Ishikawa (cell line): ENCODE results near the gene BPIFB3.

Experiments
- CEBPB ChIP-seq: IDR thresholded peaks from 2 replicates; pipeline ENCODE4 v1.6.1; 2012
- CREB1 ChIP-seq: IDR thresholded peaks from 2 replicates; pipeline ENCODE4 v1.6.1; 2012; ENCODE audit warnings: low read depth
- EGR1 ChIP-seq: IDR thresholded peaks from 2 replicates; pipeline ENCODE4 v1.6.1; 2012
- EP300 ChIP-seq: IDR thresholded peaks from 2 replicates; pipeline ENCODE4 v1.6.1; 2012; ENCODE audit warnings: borderline replicate concordance
- FOXM1 ChIP-seq: IDR thresholded peaks from 2 replicates; pipeline ENCODE4 v1.6.1; 2012; ENCODE audit warnings: low read depth, borderline replicate concordance
- NFIC ChIP-seq: IDR thresholded peaks from 2 replicates; pipeline ENCODE4 v1.6.1; 2012
- RAD21 ChIP-seq: IDR thresholded peaks from 2 replicates; pipeline ENCODE4 v1.6.1; 2012; ENCODE audit warnings: low read depth
- TAF1 ChIP-seq: IDR thresholded peaks from 2 replicates; pipeline ENCODE4 v1.6.1; 2012; ENCODE audit warnings: low read depth, mild to moderate bottlenecking
- TCF12 ChIP-seq: IDR thresholded peaks from 2 replicates; pipeline ENCODE4 v1.6.1; 2012; ENCODE audit warnings: low read depth
- TEAD4 ChIP-seq: IDR thresholded peaks from 2 replicates; pipeline ENCODE4 v1.6.1; 2012
- YY1 ChIP-seq: IDR thresholded peaks from 2 replicates; pipeline ENCODE4 v1.6.1; 2012; ENCODE audit warnings: low read depth
- ZBTB7A ChIP-seq: IDR thresholded peaks from 2 replicates; pipeline ENCODE4 v1.6.1; 2012; ENCODE audit warnings: low read depth
- TF ChIP-seq, protein P1 (sequence below): IDR thresholded peaks from 2 replicates; pipeline ENCODE4 v1.6.1; 2012
- TF ChIP-seq, protein P2 (sequence below): IDR thresholded peaks from 2 replicates; pipeline ENCODE4 v1.6.1; 2012
- TF ChIP-seq, protein P3 (sequence below): IDR thresholded peaks from 2 replicates; pipeline ENCODE4 v1.6.1; 2012; ENCODE audit warnings: low read depth, mild to moderate bottlenecking

Gene BPIFB3

DNA sequence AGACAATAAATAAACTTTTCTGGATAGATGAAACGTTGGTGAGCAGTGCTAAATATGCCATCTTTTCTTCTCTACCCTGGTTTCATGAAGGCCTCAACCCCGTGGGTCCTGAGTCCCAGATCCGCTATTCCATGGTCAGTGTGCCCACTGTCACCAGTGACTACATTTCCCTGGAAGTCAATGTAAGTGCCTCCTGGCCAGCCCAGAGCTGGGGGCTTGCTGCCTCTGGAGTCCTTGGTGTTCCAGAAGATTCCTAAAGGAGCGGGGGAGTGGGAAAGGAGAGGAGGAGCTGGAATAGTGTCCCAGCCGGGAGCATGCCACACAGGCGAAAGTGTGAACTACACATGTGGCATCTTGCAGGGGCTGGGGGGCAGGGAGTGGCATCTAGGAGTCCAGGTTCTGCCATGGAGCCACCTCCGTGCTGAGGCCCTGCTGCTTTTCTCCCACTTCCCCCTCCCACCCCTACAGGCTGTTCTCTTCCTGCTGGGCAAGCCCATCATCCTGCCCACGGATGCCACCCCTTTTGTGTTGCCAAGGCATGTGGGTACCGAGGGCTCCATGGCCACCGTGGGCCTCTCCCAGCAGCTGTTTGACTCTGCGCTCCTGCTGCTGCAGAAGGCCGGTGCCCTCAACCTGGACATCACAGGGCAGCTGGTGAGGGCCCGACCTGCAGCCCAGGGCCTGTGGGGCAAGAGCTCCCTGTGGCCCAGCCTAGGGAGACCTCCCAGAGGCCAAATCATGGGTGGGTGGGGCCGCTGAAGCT is 35.4 kb upstream of the BPIFB3 start:
- TF ChIP-seq, protein P1, sequence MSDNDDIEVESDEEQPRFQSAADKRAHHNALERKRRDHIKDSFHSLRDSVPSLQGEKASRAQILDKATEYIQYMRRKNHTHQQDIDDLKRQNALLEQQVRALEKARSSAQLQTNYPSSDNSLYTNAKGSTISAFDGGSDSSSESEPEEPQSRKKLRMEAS, result no peak

DNA sequence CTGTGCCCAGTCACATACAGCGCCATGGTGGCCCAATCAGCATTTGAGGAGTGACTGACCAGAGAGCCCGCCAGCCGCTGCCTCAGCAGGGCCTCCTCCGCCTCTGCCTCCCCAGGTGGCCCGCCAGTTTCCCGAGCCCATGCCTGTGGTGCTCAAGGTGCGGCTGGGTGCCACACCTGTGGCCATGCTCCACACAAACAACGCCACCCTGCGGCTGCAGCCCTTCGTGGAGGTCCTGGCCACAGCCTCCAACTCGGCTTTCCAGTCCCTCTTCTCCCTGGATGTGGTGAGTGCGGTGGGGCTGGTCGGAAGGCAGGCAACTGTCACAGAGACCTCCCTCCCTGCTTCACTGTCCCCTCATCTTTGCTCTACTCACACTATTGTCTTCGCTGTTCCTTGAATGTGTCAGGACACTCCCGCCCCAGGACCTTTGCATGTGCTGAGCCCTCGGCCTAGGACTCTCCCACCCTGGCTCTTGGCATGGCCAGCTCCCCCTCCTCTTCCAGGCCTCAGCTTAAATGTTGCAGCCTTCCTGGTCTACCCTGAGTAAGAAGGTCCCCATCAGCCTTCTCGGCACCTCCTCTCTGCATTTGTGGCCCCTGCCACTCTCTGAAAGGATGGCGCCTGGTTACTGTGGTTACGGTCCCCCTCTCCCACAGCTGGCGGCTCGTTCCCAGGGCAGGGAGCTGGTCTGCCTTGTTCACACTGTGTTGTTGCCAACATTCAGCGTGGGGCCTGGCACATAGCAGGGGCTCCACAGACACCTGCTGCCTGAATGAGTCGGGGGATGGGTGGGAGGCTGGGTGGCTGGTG is 34.0 kb upstream of the BPIFB3 start:
- TF ChIP-seq TAF1 (no peak), RAD21 (peak; percentile 12; the same call in 1 of the 2 replicates)

DNA sequence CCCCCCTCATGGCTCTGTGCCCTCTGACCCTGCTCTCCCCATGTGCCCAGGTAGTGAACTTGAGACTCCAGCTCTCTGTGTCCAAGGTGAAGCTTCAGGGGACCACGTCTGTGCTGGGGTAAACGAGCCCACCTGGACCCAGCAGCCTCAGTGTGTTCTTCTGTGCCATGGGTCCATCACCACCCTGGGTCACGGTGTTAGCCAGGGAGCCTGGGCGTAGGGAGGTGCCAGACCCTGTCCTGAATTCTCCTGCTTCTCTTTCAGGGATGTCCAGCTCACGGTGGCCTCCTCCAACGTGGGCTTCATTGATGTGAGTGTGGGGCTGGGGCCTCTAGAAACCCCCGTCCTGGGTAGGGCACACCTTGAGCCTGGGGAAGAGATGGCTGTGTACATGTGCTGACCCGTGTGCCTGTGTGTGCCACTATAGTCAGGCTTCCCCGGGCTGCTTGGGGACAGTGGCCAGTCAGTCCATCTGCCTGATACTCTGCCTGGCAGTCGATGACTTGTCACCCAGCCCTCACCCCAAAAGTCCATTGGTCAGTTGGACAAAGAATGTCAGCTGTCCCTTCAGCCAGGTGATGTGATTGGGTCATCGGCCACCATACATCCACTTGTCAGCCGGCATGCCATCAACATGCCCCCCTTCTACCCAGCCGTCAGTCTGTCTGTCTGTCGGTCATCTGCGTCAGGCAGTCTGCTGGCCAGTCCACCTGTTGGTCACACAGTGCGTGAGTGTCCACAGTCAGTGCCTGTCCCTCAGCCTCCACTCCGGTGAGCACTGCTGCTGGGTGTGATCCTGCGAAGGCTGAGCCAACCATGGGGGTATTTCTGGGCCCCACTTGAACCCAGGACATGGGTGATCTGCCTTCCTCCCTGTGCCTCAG is 33.2 kb upstream of the BPIFB3 start:
- TF ChIP-seq ZBTB7A (no peak), EP300 (no peak), NFIC (no peak), TAF1 (no peak), FOXM1 (no peak), CREB1 (no peak), CEBPB (no peak), RAD21 (no peak), TCF12 (no peak), EGR1 (no peak)
- TF ChIP-seq, protein P2, sequence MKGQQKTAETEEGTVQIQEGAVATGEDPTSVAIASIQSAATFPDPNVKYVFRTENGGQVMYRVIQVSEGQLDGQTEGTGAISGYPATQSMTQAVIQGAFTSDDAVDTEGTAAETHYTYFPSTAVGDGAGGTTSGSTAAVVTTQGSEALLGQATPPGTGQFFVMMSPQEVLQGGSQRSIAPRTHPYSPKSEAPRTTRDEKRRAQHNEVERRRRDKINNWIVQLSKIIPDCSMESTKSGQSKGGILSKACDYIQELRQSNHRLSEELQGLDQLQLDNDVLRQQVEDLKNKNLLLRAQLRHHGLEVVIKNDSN, result no peak

DNA sequence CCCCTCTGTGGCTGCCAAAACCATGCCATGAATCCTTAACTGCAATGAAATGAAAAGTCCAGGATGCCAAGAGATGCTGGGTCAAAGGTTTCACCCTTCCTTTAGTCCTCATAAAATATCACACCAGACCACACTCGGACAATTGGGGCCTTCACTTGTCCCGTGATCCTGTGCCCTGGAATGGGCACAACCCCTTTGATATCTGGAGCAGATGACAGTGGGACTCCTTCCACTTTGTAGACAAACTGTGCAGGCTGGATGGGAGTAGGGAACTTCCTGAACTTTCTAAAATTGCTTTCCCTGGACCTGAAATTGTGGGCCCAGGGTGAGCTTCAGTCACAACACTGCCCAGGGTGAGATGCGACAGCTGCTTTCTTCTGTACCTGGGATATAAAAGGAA is 31.8 kb upstream of the BPIFB3 start:
- TF ChIP-seq RAD21, result no peak
- no peak for TF ChIP-seq TEAD4
- TF ChIP-seq, protein P3, sequence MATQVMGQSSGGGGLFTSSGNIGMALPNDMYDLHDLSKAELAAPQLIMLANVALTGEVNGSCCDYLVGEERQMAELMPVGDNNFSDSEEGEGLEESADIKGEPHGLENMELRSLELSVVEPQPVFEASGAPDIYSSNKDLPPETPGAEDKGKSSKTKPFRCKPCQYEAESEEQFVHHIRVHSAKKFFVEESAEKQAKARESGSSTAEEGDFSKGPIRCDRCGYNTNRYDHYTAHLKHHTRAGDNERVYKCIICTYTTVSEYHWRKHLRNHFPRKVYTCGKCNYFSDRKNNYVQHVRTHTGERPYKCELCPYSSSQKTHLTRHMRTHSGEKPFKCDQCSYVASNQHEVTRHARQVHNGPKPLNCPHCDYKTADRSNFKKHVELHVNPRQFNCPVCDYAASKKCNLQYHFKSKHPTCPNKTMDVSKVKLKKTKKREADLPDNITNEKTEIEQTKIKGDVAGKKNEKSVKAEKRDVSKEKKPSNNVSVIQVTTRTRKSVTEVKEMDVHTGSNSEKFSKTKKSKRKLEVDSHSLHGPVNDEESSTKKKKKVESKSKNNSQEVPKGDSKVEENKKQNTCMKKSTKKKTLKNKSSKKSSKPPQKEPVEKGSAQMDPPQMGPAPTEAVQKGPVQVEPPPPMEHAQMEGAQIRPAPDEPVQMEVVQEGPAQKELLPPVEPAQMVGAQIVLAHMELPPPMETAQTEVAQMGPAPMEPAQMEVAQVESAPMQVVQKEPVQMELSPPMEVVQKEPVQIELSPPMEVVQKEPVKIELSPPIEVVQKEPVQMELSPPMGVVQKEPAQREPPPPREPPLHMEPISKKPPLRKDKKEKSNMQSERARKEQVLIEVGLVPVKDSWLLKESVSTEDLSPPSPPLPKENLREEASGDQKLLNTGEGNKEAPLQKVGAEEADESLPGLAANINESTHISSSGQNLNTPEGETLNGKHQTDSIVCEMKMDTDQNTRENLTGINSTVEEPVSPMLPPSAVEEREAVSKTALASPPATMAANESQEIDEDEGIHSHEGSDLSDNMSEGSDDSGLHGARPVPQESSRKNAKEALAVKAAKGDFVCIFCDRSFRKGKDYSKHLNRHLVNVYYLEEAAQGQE, result no peak
- no peak for TF ChIP-seq CREB1
- no peak for TF ChIP-seq EGR1
- no peak for TF ChIP-seq NFIC
- TF ChIP-seq TCF12, result no peak
- no peak for TF ChIP-seq YY1
- TF ChIP-seq EP300, result no peak
- TF ChIP-seq, protein P2, result no peak

DNA sequence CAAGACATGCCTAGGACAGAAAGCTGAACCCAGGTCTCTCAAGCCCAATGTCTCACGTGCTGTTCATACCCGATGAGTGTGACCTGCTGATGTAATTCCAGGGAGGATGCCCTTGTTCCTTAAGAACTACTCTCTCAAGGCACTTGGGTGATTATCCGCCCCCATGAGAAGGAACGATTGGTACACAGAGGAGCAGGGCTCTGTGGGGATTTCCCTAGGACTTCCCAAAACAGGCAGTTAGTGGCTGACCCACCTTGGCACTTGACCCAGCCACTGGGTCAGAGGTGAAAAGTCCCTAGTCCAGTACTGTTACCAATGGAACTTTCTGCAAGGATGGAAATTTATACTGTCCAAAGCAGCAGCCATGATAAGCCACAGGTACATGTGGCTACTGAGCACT is 31.4 kb upstream of the BPIFB3 start:
- TF ChIP-seq TEAD4 (no peak), ZBTB7A (no peak), NFIC (no peak), YY1 (no peak), FOXM1 (no peak), TCF12 (no peak), CEBPB (no peak), CREB1 (no peak)
- TF ChIP-seq, protein P2, result no peak
- TF ChIP-seq, protein P1, result no peak
- TF ChIP-seq, protein P3, result no peak
